ENCODE data around the gene LRRN2.

LRRN2 gene

GRCh38 chr1:204624631-204625216 lies 60.8 kb downstream of the LRRN2 start:
- DNase-seq, result no peak

- no peak for DNase-seq
Measured at GRCh38 chr1:204623894-204624361, 61.6 kb downstream of the LRRN2 start.

GRCh38 chr1:204623365-204623893 lies 62.1 kb downstream of the LRRN2 start:
- no peak for DNase-seq

- no peak for DNase-seq
Measured at GRCh38 chr1:204621996-204622395, 63.5 kb downstream of the LRRN2 start.

GRCh38 chr1:204621396-204621795 lies 64.1 kb downstream of the LRRN2 start:
- no peak for DNase-seq

- DNase-seq, result no peak
Measured at GRCh38 chr1:204619721-204620120, 65.8 kb downstream of the LRRN2 start.

- DNase-seq, result no peak
Measured at GRCh38 chr1:204618148-204618760, 67.3 kb downstream of the LRRN2 start.

GRCh38 chr1:204617256-204618147 lies 68.0 kb downstream of the LRRN2 start:
- DNase-seq, result no peak

GRCh38 chr1:204616641-204617040 lies 68.9 kb downstream of the LRRN2 start:
- DNase-seq, result no peak

- DNase-seq, result no peak
Measured at GRCh38 chr1:204615881-204616280, 69.7 kb downstream of the LRRN2 start.

- no peak for DNase-seq
Measured at GRCh38 chr1:204613636-204614035, 71.9 kb downstream of the LRRN2 start.

- no peak for DNase-seq
Measured at GRCh38 chr1:204612326-204612725, 73.2 kb downstream of the LRRN2 start.

- DNase-seq, result no peak
Measured at GRCh38 chr1:204611036-204611435, 74.5 kb downstream of the LRRN2 start.

GRCh38 chr1:204607910-204608309 lies 77.6 kb downstream of the LRRN2 start:
- DNase-seq, result no peak

GRCh38 chr1:204605791-204606190 lies 79.7 kb downstream of the LRRN2 start:
- no peak for DNase-seq

- no peak for DNase-seq
Measured at GRCh38 chr1:204602871-204603542, 82.5 kb downstream of the LRRN2 start.

GRCh38 chr1:204602111-204602579 lies 83.4 kb downstream of the LRRN2 start:
- DNase-seq, result no peak

GRCh38 chr1:204600968-204601367 lies 84.6 kb downstream of the LRRN2 start:
- no peak for DNase-seq

GRCh38 chr1:204600203-204600602 lies 85.3 kb downstream of the LRRN2 start:
- no peak for DNase-seq

- no peak for DNase-seq
Measured at GRCh38 chr1:204599596-204599995, 85.9 kb downstream of the LRRN2 start.

- no peak for DNase-seq
Measured at GRCh38 chr1:204599098-204599497, 86.4 kb downstream of the LRRN2 start.

GRCh38 chr1:204598319-204598969 lies 87.1 kb downstream of the LRRN2 start:
- no peak for DNase-seq

All from effector CD4-positive, alpha-beta T cell (primary cell).